ENCODE data around the gene RPL38.

Gene RPL38

DNA sequence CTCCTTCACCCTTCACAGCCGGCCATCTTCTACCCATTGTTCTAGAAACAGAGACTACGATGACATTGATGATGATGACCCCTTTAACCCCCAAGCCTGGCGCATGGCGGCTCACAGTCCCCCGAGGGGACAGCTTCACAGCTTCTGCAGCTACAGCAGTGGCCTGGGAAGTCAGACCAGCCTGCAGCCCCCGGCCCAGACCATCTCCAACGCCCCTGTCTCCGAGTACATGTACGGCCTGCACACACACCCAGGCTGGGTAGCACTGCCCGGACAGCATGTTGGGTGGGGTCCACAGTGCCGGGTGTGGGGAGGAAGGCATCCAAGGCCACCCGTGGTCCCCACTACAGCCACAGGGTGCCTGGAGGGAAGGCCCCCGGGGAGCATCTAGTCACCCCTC, 49.6 kb downstream of the RPL38 start:
- TF ChIP-seq, protein P1, sequence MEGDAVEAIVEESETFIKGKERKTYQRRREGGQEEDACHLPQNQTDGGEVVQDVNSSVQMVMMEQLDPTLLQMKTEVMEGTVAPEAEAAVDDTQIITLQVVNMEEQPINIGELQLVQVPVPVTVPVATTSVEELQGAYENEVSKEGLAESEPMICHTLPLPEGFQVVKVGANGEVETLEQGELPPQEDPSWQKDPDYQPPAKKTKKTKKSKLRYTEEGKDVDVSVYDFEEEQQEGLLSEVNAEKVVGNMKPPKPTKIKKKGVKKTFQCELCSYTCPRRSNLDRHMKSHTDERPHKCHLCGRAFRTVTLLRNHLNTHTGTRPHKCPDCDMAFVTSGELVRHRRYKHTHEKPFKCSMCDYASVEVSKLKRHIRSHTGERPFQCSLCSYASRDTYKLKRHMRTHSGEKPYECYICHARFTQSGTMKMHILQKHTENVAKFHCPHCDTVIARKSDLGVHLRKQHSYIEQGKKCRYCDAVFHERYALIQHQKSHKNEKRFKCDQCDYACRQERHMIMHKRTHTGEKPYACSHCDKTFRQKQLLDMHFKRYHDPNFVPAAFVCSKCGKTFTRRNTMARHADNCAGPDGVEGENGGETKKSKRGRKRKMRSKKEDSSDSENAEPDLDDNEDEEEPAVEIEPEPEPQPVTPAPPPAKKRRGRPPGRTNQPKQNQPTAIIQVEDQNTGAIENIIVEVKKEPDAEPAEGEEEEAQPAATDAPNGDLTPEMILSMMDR (IDR thresholded peaks at IDR 0.05; ENCODE audit: control extremely low read depth, extremely low read depth, low read depth, missing control alignments), result no peak
- ChIA-PET CTCF (interaction anchor here (1.4 kb wide), 1 partner anchor 48 kb away, joined by 3 read pairs; no protein-coding TSS in a partner anchor), POLR2A (no interaction called here)
- no peak for DNase-seq (ENCODE audit: extremely low spot score)

DNA sequence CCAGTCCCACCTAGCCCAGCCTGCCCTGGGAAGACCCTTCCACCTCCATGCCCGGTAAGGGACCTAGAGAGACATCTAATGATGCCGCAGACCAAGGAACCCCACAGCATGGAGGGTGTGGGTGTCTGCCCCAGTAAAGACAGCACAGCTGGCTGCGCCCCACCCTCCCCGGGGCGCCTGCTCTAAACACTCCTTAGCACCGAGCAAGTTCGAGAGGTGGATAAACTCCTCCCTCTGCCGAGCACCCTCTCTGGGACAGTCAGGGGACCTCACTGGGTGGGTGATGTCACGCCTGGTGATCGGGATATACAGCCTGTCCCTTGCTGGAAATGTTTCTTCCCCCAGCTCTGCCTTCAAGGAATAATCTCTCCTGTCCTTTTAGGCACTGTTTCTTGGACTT, 53.8 kb downstream of the RPL38 start:
- POLR2A ChIA-PET, result no interaction called here
- TF ChIP-seq, protein P1 (IDR thresholded peaks at IDR 0.05; ENCODE audit: control extremely low read depth, extremely low read depth, low read depth, missing control alignments), result no peak
- CTCF ChIA-PET, result no interaction called here
- DNase-seq (ENCODE audit: extremely low spot score), result no peak

DNA sequence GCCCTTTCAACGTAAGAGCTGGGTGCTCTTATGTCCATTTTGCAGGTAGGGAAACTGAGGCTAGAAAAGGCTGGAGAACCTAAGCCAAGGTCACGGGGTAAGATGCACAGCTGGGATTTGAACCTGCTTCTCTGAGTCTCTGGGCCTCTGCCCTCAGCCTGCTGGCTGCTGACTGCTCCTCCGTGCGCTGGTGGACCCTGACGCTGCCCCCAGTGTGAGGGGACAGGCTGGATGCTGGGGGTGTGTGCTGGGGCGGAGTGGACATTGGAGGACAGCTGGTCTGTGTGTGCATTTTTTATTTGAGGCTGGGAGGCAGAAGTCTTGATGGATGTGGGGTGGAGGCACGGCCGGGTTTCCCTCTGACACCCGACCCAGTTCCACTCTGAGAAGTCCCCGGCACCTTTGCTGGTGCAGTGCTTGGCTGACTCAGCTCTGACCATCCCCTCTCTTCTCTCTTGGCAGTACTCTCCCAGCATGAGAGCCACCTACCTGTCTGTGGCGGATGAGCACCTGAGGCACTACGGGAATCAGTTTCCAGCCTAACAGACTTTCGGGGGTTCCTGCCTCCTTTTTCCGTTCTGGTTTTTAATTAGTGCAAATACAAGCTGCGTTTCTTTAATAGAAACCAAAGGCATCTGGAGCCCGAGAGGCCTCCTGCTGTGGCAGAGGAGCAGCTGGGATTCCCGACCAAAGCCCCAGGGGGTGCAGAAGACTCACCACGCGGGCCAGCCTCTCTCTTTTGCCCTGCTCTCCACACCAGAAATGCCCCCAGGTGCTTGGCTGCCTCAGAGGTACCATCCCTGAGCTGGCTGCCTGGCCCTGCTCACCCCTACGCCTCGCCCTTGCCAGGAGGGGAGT, 56.4 kb downstream of the RPL38 start:
- DNase-seq (ENCODE audit: extremely low spot score), result no peak
- POLR2A ChIA-PET, result no interaction called here
- TF ChIP-seq, protein P1 (IDR thresholded peaks at IDR 0.05; ENCODE audit: control extremely low read depth, extremely low read depth, low read depth, missing control alignments), result no peak
- CTCF ChIA-PET, result interaction anchor here (1.1 to 1.6 kb wide), 6 partner anchors 9 to 186 kb away, joined by 3 to 4 read pairs (median 3); no protein-coding TSS in a partner anchor

Measured in GM10248 (cell line).